Measurements from ENCODE around the gene MYL3. TPM values are rescaled to one million over a fixed set of nuclear protein-coding genes. Genes with fewer than 3 reads are reported as not detected.

MYL3 gene
- total and polyA plus RNA-seq, 8 donors: 3.1 to 13.4 (median 11.2) TPM

- TF ChIP-seq CTCF (IDR thresholded peaks at IDR 0.05): no peak
- no peaks in the 10 kb centered on the region for H3K9me3 ChIP-seq
- H3K36me3 ChIP-seq: no peaks in the 10 kb centered on the region
- H3K4me1 ChIP-seq: peaks cover 7 to 26% of the 10 kb centered on the region in 2 donors
- no peak overlapping the region for H3K27ac ChIP-seq
- peak overlapping the region; percentile 44 to 47 for H3K4me3 ChIP-seq
- peaks cover 33 to 79% of the 10 kb centered on the region in 2 donors for H3K27me3 ChIP-seq
- intact Hi-C loops (cut with DNase I): no loop called here
- ATAC-seq: peak; percentile 57
- peak in 1 of 4 donors; percentile 79 for DNase-seq
Measured at GRCh38 chr3:46883054-46883829, 20.0 kb upstream of the MYL3 start.

GRCh38 chr3:46882377-46883053, 19.3 kb upstream of the MYL3 start:
- Histone ChIP-seq H3K36me3 (no peaks in the 10 kb centered on the region), H3K4me3 (peak overlapping the region; percentile 44 to 47), H3K9me3 (no peaks in the 10 kb centered on the region), H3K27me3 (peaks cover 33 to 78% of the 10 kb centered on the region in 2 donors), H3K27ac (peak overlapping the region; percentile 68 to 86), H3K4me1 (peaks cover 7 to 26% of the 10 kb centered on the region in 2 donors)
- ATAC-seq: peak; percentile 34
- peak in 1 of 4 donors; percentile 57 for DNase-seq
- no peak for TF ChIP-seq CTCF (IDR thresholded peaks at IDR 0.05)
- intact Hi-C loops (cut with DNase I): no loop called here

DNA sequence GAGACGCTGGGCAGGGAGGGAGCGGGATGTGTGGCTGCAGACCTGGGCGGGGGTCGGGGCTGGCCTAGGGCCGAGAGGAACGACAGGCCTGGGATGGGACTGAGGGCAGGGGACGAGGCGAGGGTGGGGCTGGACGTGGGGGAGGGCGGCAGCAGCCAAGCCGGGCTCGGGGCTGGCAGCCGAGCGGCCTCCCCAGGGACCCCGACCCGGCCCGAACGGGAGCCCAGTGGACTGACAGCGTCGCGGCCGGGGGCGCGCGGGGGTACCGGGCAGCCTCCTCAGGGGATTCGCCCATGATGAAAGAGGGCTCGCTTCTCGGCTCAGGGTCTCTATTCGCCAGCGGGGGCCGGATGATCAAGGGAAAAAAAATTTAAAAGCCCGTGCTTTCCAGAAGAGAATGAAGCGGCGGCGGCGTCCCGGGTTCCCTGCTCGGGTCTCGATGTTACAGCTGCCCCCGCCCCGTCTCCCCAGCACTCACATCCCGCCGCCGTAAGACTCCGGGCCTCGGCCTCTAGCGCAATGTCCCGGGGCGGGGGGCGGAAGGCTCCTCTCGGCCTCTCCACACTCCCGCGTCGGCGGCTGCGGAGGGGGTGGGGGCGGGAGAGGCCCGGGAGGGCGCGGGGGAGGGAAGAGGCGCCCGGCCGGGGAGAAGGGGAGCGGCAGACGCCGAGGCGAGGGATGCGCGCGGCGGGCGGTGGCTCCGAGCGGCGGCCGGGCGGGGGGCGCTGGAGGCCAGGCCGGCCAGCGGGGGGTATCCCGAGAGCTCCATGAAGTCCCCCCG, 18.5 kb upstream of the MYL3 start:
- no peaks in the 10 kb centered on the region for H3K36me3 ChIP-seq
- H3K27me3 ChIP-seq: peaks cover 33 to 71% of the 10 kb centered on the region in 2 donors
- peak overlapping the region; percentile 68 to 86 for H3K27ac ChIP-seq
- peak; percentile 42 for ATAC-seq
- intact Hi-C loops (cut with DNase I): no loop called here
- peak overlapping the region; percentile 44 to 47 for H3K4me3 ChIP-seq
- H3K4me1 ChIP-seq: peaks cover 7 to 26% of the 10 kb centered on the region in 2 donors
- no peak for TF ChIP-seq CTCF (IDR thresholded peaks at IDR 0.05)
- peak in 1 of 4 donors; percentile 63 for DNase-seq
- H3K9me3 ChIP-seq: no peaks in the 10 kb centered on the region

GRCh38 chr3:46880884-46881595, 17.8 kb upstream of the MYL3 start:
- H3K9me3 ChIP-seq: no peaks in the 10 kb centered on the region
- peaks cover 7 to 26% of the 10 kb centered on the region in 2 donors for H3K4me1 ChIP-seq
- H3K36me3 ChIP-seq: no peaks in the 10 kb centered on the region
- intact Hi-C loops (cut with DNase I): no loop called here
- H3K4me3 ChIP-seq: peak overlapping the region; percentile 44 to 47
- peak overlapping the region; percentile 68 to 86 for H3K27ac ChIP-seq
- peaks cover 33 to 65% of the 10 kb centered on the region in 2 donors for H3K27me3 ChIP-seq
- DNase-seq (no peak), ATAC-seq (no peak)
- TF ChIP-seq CTCF (IDR thresholded peaks at IDR 0.05): no peak

Measured in left lung (tissue), 10 donors.